Measurements from ENCODE around the gene CACNA1E.

DNA sequence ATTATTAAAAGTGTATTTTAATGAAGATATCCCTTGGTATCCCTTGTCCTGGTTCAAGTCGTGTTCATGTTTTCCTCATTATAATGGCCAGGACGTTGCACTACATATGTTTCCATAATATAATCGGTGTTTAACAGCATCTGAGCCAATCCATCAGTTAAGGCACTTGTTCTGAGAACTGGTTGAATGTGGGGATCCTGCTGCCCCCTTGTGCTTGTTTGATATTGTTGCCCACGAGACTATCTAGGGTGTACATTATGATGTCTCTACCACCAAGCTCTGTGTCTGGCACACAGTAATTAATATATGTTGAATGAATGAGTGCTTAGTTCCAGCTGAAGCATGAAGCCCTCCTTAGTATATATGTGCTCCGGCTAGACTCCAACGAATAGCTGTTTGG lies 193.0 kb downstream of the CACNA1E start:
- TF ChIP-seq ZFP1 (CRISPR knock-in tag; IDR thresholded peaks at IDR 0.05) (no peak), HNRNPUL1 (IDR thresholded peaks at IDR 0.05; ENCODE audit: low read depth, low read length) (no peak)
- TF ChIP-seq, protein P1, sequence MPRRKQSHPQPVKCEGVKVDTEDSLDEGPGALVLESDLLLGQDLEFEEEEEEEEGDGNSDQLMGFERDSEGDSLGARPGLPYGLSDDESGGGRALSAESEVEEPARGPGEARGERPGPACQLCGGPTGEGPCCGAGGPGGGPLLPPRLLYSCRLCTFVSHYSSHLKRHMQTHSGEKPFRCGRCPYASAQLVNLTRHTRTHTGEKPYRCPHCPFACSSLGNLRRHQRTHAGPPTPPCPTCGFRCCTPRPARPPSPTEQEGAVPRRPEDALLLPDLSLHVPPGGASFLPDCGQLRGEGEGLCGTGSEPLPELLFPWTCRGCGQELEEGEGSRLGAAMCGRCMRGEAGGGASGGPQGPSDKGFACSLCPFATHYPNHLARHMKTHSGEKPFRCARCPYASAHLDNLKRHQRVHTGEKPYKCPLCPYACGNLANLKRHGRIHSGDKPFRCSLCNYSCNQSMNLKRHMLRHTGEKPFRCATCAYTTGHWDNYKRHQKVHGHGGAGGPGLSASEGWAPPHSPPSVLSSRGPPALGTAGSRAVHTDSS (CRISPR knock-in tag; conservative IDR thresholded peaks at IDR 0.05), result no peak

All from HepG2 (cell line).